CD4-positive, alpha-beta T cell treated with Interleukin-6 for 4 hours (primary cell): Measurements from ENCODE around the gene RAX.

Experiments used
- DNase-seq: peaks from one replicate; pipeline ENCODE4 v3.0.0-alpha.2; 2020; ENCODE audit warnings: mixed read lengths

The RAX gene

GRCh38 chr18:59239642-59240041, 33.6 kb downstream of the RAX start:
- no peak for DNase-seq

DNA sequence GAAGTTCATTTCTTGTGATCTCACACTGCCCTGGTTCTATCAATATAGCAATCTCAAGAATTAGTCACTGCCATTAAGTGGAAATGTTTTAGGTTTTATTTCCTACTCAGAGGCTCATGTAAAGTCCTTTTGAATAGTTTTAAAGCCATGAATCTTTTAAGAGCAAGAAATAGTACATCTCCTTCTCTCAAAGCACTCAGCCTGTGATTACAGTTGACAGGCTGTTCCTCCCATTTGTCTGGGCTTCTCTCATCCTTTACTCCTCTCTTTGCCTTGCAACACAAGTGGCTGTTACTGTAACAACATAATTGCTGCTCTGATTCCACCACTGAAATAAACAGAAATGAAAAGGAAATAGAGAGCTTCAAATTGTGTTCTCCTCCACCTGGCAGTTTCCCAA, 34.9 kb downstream of the RAX start:
- DNase-seq: no peak

DNA sequence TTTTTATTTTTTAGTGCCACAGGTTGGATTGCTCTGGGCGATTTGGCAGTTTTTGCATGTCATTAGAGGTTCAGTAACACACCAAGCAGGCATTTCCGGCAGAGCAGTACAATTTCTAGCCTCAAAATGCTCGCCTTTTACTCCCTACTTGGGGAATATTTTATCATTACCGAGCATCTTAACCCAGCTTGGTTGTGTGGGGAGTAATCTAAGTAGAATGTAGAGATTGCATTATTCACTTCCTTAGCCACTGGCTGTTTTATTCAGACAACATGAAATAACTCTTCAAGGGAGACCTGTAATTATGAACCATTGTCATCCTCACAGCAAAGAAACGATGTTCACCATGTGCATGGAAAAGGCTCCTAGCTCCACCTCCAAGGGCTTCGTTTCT, 40.2 kb downstream of the RAX start:
- no peak for DNase-seq

GRCh38 chr18:59232309-59233016, 40.8 kb downstream of the RAX start:
- no peak for DNase-seq

GRCh38 chr18:59231877-59232276, 41.4 kb downstream of the RAX start:
- DNase-seq: no peak

DNA sequence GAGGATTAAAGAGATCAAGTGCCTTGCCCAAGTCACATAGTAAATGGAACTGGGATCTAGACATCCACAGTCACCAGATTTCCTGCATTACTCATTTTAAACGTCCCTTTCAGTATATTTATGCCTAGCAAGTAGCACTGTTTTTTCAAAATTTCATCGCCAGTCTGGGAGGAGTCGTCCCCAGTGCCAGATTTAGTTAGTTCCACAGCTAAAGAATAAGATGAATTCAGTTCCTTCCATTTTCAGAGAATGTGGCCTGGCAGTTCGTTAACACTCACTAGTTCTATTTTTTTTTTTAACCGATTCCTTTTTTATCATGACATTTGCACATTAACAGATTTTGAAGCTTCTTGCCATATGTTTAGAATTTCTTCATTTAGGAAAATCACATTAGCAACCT, 42.1 kb downstream of the RAX start:
- DNase-seq: no peak

- DNase-seq: no peak
These were observed 43.4 kb downstream of the RAX start for GRCh38 chr18:59229701-59230443.

DNA sequence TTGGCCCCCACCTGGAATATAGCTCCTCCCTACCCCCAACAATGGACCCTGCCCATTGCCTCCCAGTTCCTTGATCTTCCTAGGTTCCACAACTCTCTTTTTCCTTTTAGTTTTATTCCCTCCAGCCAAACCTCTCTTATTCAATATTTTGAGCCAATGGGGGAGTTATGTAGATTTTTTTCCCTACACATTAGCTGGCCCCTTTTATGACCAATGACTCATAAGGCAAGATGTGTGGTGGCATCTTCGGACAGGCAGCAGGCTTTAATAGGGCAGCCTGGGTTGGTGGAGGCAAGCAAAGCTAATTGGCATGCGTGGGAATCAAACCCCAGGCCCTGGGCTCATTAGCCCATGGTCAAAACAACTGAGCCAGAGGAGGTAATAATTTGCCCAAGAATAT, 44.1 kb downstream of the RAX start:
- no peak for DNase-seq

GRCh38 chr18:59228351-59228750, 44.9 kb downstream of the RAX start:
- DNase-seq: no peak

- DNase-seq: no peak
These were observed 50.9 kb downstream of the RAX start for GRCh38 chr18:59222341-59222740.

DNA sequence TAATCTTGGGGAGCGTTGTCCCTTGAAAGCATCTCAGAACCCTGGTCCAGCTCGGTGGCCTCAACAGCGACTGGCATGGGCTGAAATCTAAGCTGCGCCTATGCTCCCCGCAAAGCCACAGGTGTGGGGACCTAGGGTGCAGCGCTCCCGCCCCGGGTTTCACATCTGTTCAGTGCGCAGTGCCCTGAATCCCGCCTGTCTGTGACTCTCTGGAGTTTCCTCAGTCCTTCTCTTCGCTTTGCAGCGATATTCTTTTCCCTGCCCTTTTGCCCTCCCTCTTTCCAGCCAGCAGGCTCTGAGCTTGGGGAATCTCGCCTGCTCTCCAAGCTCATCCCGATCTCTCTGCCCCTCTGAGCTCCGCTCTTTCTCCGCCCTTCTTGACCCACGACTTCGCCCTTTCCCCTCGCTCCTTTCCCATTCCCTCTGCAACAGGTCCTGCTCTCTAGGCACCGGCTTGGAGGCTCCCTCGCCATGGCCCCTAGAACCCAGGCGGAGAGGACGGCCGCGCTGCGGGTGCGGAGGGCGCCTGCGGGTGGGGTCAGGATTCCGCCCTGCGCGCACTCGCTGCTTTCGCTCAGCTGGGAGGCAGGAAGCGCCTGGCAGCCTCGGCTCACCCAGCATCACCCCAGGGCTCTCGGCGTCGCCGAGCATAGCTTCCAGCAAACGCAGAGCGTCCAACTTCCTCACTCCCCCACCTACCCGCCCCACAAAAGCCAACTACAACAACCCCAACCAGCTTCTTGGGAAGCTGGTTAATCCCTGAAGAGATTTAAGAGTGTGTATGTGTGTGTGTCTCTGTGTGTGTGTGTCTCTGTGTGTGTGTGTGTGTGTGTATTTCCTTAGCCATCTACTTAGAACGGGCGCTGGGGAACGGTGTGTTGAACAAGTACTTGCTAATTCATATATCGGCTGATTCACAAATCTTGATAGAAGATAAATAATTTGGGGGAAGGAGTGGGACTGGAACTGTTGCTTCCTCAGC, 52.2 kb downstream of the RAX start:
- DNase-seq: no peak

DNA sequence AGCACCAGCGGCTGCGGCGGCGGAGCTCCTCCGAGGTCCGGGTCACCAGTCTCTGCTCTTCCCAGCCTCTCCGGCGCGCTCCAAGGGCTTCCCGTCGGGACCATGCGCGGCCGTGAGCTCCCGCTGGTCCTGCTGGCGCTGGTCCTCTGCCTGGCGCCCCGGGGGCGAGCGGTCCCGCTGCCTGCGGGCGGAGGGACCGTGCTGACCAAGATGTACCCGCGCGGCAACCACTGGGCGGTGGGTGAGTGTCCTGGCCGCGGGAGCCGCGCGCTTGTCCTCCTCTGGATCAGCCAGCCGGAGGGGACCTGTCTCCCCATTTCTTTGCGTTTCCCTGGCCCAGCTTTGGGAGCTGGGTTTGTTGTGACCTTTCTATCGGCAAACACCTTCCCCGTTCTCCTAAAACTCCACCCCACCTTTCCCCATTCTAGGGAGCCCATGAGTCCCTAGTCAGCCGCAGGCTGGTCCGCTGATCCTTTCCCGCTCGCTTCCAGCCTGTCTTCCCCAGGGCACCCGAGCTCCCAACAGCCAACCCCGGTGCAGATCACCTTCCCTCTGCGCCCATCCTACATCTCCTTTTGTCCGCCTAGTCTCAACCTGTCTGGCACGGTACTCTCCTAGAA, 53.0 kb downstream of the RAX start:
- no peak for DNase-seq

DNA sequence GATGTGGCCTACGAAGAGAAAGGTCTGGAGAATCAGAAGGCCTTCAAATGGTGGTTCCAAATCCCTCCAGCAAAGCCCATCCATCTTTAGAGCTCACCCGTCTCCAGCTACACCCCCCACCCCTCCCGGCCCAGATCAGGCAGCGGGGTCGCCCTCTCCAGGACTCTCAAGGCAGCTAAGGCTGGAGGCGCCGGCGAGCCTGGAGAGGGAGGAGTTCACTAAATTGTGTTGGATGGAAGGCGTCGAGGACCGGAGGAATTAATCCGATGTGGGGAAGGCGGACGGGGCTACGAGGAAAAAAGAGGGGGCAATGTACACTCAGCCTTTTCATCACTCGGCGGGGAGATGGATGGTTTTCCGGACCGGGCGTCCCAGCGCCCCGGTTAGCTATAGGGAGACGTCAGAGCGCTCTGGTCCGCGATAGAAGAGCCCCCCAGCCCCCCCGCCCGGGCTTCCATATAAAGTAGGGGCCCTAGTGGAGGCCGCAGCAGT, 53.5 kb downstream of the RAX start, which contains the start of gene GRP:
TSS of gene GRP (plus strand) at position 487 of the 492 bp plus-strand sequence. CDS start 108 bp downstream, outside the sequence.
- DNase-seq: no peak

GRCh38 chr18:59218018-59218417, 55.2 kb downstream of the RAX start:
- DNase-seq: no peak
